Effector memory CD8-positive, alpha-beta T cell (primary cell): ENCODE results near the gene GTF2H4.
A peak's percentile ranks its signal among the peaks of the same experiment; 100 is the strongest.

Experiments
- ATAC-seq: fragments of 150-1000 bp; cut with Tn5 transposase; replicated peaks from 2 replicates; pipeline ENCODE4 v1.10.0; 2021; ENCODE audit warnings: mild to moderate bottlenecking, moderate library complexity
- DNase-seq, 3 experiments: peaks; one replicate each; pipeline ENCODE4 v3.0.0; 2021
- H3K27ac Mint-ChIP-seq, 2 donors: one replicate each; pipeline ENCODE4 v1.8.0; 2022; ENCODE audit warnings: mild to moderate bottlenecking in 2 of 2, mixed read lengths in 2 of 2, moderate library complexity in 2 of 2
- H3K27me3 Mint-ChIP-seq, 2 donors: one replicate each; pipeline ENCODE4 v1.8.0; 2022; ENCODE audit warnings: mixed read lengths in 2 of 2
- H3K36me3 Mint-ChIP-seq: one replicate; pipeline ENCODE4 v1.8.0; 2022; ENCODE audit warnings: mild to moderate bottlenecking, moderate library complexity, mixed read lengths; ENCODE audit not compliant: insufficient read depth
- H3K4me1 Mint-ChIP-seq, 2 donors: one replicate each; pipeline ENCODE4 v1.8.0; 2022; ENCODE audit warnings: low read depth in 2 of 2, mixed read lengths in 2 of 2
- H3K4me3 Mint-ChIP-seq, 2 donors: one replicate each; pipeline ENCODE4 v1.8.0; 2022; ENCODE audit warnings: mild to moderate bottlenecking in 2 of 2, mixed read lengths in 2 of 2, moderate library complexity in 2 of 2
- H3K9me3 Mint-ChIP-seq, 2 donors: one replicate each; pipeline ENCODE4 v1.8.0; 2022; ENCODE audit warnings: mixed read lengths in 2 of 2

Gene GTF2H4

DNA sequence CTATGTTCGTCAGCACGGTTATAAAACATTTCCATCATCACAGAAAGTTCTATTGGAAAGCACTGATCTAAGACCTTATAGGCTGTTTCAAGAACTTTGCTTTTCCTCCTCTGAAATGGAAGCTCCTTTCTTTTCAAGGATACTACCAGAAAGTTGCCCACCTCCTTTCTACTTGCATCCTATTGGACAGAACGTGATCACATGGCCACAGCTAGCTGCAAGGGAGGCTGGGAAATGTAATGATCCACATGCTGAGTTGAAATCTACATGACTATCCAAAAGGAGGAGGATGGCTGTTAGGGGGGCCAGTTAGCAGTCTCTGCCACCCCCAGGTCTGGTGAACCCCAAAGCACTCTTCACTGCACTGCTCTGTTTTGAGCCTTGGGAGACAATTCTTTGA is 20.7 kb downstream of the GTF2H4 start:
- H3K4me1 Mint-ChIP-seq, result no peaks in the 10 kb centered on the region
- H3K36me3 Mint-ChIP-seq, result peaks cover 17% of the 10 kb centered on the region
- H3K4me3 Mint-ChIP-seq, result no peak overlapping the region
- peaks cover 0 to 6% of the 10 kb centered on the region in 2 donors for H3K27me3 Mint-ChIP-seq
- peaks cover 3 to 7% of the 10 kb centered on the region in 2 donors for H3K9me3 Mint-ChIP-seq
- ATAC-seq, result no peak
- DNase-seq, result no peak
- no peak overlapping the region for H3K27ac Mint-ChIP-seq

DNA sequence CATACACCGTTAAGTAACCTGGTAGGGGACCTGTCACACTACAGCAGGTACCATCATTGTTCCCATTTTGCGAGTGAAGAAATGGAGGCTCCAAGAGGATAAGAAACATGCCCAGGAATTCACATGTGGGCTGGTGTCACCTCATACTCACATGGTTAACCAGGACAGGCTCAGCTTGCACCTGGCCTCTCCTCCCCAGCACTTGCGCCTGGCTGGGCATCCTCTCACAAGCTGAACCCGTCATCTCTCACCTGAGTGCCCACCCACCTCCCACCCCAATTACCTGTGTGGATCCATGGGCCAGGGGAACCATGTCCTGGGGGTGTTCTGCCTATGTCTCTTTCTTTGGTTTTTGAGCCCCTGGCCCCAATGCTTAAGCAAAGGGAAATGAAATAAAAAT is 22.5 kb downstream of the GTF2H4 start:
- no peaks in the 10 kb centered on the region for H3K4me1 Mint-ChIP-seq
- H3K4me3 Mint-ChIP-seq, result no peak overlapping the region
- no peak for DNase-seq
- no peak for ATAC-seq
- H3K9me3 Mint-ChIP-seq, result peaks cover 3 to 7% of the 10 kb centered on the region in 2 donors
- H3K36me3 Mint-ChIP-seq, result peaks cover 12% of the 10 kb centered on the region
- peaks cover 0 to 16% of the 10 kb centered on the region in 2 donors for H3K27me3 Mint-ChIP-seq
- no peak overlapping the region for H3K27ac Mint-ChIP-seq

DNA sequence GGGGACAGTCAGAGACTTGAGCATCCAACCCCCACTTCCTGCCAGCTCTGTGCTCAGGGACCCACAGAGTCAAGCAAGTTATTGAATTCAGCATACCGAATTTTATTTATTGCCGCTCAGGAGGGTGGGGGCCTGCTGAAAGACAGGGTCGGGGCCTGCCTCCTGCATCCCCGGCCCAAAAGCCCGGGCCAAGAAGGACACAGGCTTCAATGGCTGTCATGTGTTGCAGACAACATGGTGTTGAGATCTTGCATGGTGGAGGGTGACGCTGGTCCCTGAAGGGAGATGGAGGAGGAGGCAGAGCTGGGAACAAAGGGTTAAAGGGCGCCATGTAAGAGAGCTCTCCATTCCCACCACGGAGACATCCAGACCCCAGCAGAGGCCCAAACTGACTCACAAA is 23.3 kb downstream of the GTF2H4 start:
- Mint-ChIP-seq H3K27me3 (peaks cover 5 to 23% of the 10 kb centered on the region in 2 donors), H3K27ac (no peak overlapping the region), H3K36me3 (peaks cover 7% of the 10 kb centered on the region), H3K9me3 (peaks cover 3 to 7% of the 10 kb centered on the region in 2 donors), H3K4me1 (no peaks in the 10 kb centered on the region), H3K4me3 (no peak overlapping the region)
- ATAC-seq (no peak), DNase-seq (no peak)

- DNase-seq, result no peak
- Mint-ChIP-seq H3K4me1 (no peaks in the 10 kb centered on the region), H3K27ac (peak within 1 kb of the TSS in 1 of 2 donors; percentile 47), H3K36me3 (no peaks in the 10 kb centered on the region), H3K27me3 (peaks cover 12 to 32% of the 10 kb centered on the region in 2 donors), H3K4me3 (no peak within 1 kb of the TSS), H3K9me3 (peaks cover 3 to 7% of the 10 kb centered on the region in 2 donors)
- ATAC-seq, result no peak
Observed at GRCh38 chr6:30931969-30932645, 24.1 kb downstream of the GTF2H4 start, which contains the start of gene SFTA2. SFTA2 (minus strand) TSS chr6:30932170; CDS start chr6:30932096, 74 bp downstream.

- Mint-ChIP-seq H3K27ac (no peak overlapping the region), H3K9me3 (peaks cover 3 to 6% of the 10 kb centered on the region in 2 donors), H3K4me1 (no peaks in the 10 kb centered on the region), H3K27me3 (peaks cover 13 to 39% of the 10 kb centered on the region in 2 donors), H3K36me3 (no peaks in the 10 kb centered on the region), H3K4me3 (no peak overlapping the region)
- no peak for DNase-seq
- no peak for ATAC-seq
Observed at GRCh38 chr6:30932665-30933365, 24.8 kb downstream of the GTF2H4 start.

GRCh38 chr6:30935018-30935417 is 27.0 kb downstream of the GTF2H4 start:
- Mint-ChIP-seq H3K36me3 (no peaks in the 10 kb centered on the region), H3K9me3 (no peaks in the 10 kb centered on the region), H3K4me3 (no peak overlapping the region), H3K27me3 (peaks cover 20 to 61% of the 10 kb centered on the region in 2 donors), H3K4me1 (no peaks in the 10 kb centered on the region), H3K27ac (no peak overlapping the region)
- DNase-seq, result no peak
- no peak for ATAC-seq

DNA sequence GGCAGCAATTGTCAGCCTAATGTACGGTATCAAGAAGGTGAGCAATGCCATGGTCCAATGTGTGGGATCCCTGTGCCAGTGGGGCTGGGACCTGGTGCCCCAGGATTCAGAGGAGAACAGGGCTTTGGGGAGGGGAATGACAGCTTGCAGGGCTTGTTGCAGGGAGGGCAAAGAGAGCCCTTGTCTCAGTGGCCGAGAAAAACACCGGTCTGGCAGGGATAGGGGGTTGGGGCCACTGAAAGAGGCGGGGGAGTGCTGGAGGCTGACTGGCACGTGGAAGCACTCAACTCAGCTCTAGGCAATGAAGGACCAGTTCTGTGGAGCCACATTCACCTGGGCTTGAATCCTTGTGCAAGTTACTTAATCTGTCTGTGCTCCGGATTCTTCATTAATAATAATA is 29.3 kb downstream of the GTF2H4 start:
- H3K27me3 Mint-ChIP-seq, result peaks cover 42 to 83% of the 10 kb centered on the region in 2 donors
- H3K4me3 Mint-ChIP-seq, result no peak overlapping the region
- no peaks in the 10 kb centered on the region for H3K4me1 Mint-ChIP-seq
- H3K9me3 Mint-ChIP-seq, result no peaks in the 10 kb centered on the region
- H3K27ac Mint-ChIP-seq, result no peak overlapping the region
- ATAC-seq (no peak), DNase-seq (no peak)
- no peaks in the 10 kb centered on the region for H3K36me3 Mint-ChIP-seq

DNA sequence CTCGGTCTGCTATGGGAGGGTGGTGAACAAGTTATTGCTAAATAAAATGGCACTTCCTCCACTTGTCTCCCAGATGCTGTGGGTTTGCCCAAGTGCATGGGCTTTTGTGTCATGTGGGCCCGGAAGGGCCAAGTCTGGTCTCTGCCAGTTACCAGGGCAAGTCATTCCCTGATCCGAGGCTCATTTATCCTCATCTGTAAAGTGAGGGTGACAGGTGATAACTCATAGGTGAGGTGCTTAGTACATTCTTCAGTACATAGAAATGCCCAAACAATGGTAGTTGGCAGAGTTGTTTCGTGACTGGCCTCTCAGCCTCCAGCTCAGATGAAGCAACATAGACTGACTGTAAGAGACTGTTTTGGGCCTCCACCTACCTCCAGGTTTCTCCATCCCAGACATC is 30.7 kb downstream of the GTF2H4 start:
- Mint-ChIP-seq H3K36me3 (no peaks in the 10 kb centered on the region), H3K9me3 (no peaks in the 10 kb centered on the region), H3K27me3 (peaks cover 55 to 92% of the 10 kb centered on the region in 2 donors), H3K4me3 (no peak overlapping the region), H3K4me1 (peaks cover 0 to 5% of the 10 kb centered on the region in 2 donors), H3K27ac (no peak overlapping the region)
- no peak for ATAC-seq
- DNase-seq, result no peak

- Mint-ChIP-seq H3K36me3 (no peaks in the 10 kb centered on the region), H3K9me3 (no peaks in the 10 kb centered on the region), H3K4me1 (peaks cover 0 to 5% of the 10 kb centered on the region in 2 donors), H3K4me3 (no peak overlapping the region), H3K27ac (no peak overlapping the region), H3K27me3 (peaks cover 62 to 99% of the 10 kb centered on the region in 2 donors)
- DNase-seq (no peak), ATAC-seq (no peak)
Observed at GRCh38 chr6:30939473-30939872, 31.5 kb downstream of the GTF2H4 start.

GRCh38 chr6:30940361-30940986 is 32.5 kb downstream of the GTF2H4 start, which contains the start of gene MUCL3:
MUCL3 (plus strand) TSS chr6:30940973; CDS start chr6:30941000, 27 bp downstream.
- no peaks in the 10 kb centered on the region for H3K9me3 Mint-ChIP-seq
- no peak for ATAC-seq
- DNase-seq, result no peak
- H3K4me1 Mint-ChIP-seq, result peaks cover 0 to 5% of the 10 kb centered on the region in 2 donors
- H3K27ac Mint-ChIP-seq, result no peak within 1 kb of the TSS
- peaks cover 69 to 99% of the 10 kb centered on the region in 2 donors for H3K27me3 Mint-ChIP-seq
- no peak within 1 kb of the TSS for H3K4me3 Mint-ChIP-seq
- H3K36me3 Mint-ChIP-seq, result no peaks in the 10 kb centered on the region

DNA sequence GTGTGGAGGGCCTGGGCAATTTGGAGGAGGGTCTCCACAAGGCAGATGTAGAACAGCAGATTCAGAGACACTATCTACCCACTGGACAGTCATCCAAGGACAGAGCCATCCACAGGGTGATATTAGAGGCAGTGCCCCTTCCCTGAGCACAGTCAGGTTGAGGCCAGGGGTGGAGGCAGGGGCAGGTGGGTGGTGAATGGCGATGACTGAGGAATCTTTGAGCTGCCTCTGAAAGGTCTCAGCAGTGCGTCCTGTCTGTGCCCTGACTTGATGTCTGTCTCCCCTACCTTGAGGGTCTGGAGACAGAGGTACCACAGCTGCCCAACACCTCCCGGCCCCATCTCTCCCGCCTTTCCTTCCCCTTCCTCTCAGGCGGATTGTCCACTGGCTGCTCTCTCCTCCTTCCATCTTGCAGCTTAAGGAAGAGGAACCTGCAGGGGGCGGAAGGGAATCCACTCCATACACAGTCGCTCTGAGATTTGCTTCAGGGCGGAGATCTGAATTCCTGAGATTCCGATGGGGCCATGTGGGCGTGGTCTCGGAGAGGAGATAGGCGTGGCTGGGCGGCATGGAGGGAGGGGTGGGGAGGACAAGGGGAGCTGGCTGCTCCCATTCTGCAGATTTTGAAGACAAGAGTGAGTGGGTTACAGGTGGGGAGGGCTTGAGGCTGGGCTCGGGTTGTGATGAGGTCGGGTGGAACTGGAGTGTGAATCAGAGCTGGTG is 34.5 kb downstream of the GTF2H4 start:
- Mint-ChIP-seq H3K4me3 (no peak overlapping the region), H3K4me1 (peaks cover 0 to 5% of the 10 kb centered on the region in 2 donors), H3K27ac (no peak overlapping the region), H3K27me3 (peaks cover 62 to 100% of the 10 kb centered on the region in 2 donors), H3K36me3 (no peaks in the 10 kb centered on the region), H3K9me3 (no peaks in the 10 kb centered on the region)
- no peak for ATAC-seq
- no peak for DNase-seq

DNA sequence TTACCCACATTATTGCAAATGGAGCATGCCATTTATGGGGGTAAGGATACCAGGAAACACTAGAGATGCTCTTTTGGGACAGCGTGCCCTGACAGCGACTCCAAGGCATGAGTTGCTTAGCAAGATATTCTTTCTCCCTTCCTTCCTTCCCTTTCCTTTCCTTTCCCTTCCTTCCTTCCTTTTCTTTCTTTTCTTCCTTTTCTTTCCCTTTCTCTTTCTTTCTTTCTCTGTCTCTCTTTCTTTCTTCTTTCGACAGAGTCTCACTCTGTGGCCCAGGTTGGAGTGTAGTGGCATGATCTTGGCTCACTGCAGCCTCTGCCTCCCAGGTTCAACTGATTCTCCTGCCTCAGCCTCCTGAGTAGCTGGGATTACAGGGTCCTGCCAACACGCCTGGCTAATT is 36.0 kb downstream of the GTF2H4 start:
- Mint-ChIP-seq H3K4me1 (peaks cover 0 to 5% of the 10 kb centered on the region in 2 donors), H3K36me3 (no peaks in the 10 kb centered on the region), H3K27ac (no peak overlapping the region), H3K4me3 (no peak overlapping the region), H3K9me3 (no peaks in the 10 kb centered on the region), H3K27me3 (peaks cover 78 to 100% of the 10 kb centered on the region in 2 donors)
- no peak for DNase-seq
- no peak for ATAC-seq

- H3K4me3 Mint-ChIP-seq, result no peak overlapping the region
- no peaks in the 10 kb centered on the region for H3K36me3 Mint-ChIP-seq
- ATAC-seq, result no peak
- peaks cover 3 to 5% of the 10 kb centered on the region in 2 donors for H3K9me3 Mint-ChIP-seq
- H3K27me3 Mint-ChIP-seq, result peaks cover 81 to 100% of the 10 kb centered on the region in 2 donors
- DNase-seq, result no peak
- H3K27ac Mint-ChIP-seq, result no peak overlapping the region
- H3K4me1 Mint-ChIP-seq, result peaks cover 0 to 5% of the 10 kb centered on the region in 2 donors
Observed at GRCh38 chr6:30945281-30945680, 37.3 kb downstream of the GTF2H4 start.
